ENCODE data around the gene EML4.

The EML4 gene

GRCh38 chr2:42297322-42297936 lies 128.3 kb downstream of the EML4 start:
- Histone ChIP-seq H3K9ac (ENCODE audit: low read length) (no peak overlapping the region), H3F3A (ENCODE audit: insufficient read depth, low read length) (0 out of 2 replicates have a peak, but pooled peaks cover 3% of the 10 kb centered on the region), H3K4me2 (ENCODE audit: low read depth, low read length) (peak overlapping the region; percentile 22), H3K4me1 (ENCODE audit: low read length) (peaks cover 31% of the 10 kb centered on the region), H3K4me3 (ENCODE audit: low read length) (no peak overlapping the region), H3K36me3 (replicated peaks; ENCODE audit: insufficient read depth, low read length) (peaks cover 12% of the 10 kb centered on the region; the same call in 1 of the 2 replicates), H3K27me3 (replicated peaks; ENCODE audit: insufficient read depth, low read length) (no peaks in the 10 kb centered on the region), H2AFZ (ENCODE audit: low read length) (no peak overlapping the region), H3K9me3 (replicated peaks; ENCODE audit: insufficient read depth, low read length) (no peaks in the 10 kb centered on the region), H3K79me2 (ENCODE audit: low read length) (0 out of 2 replicates have a peak, but pooled peaks cover 4% of the 10 kb centered on the region), H3K9me2 (replicated peaks; ENCODE audit: insufficient read depth, low read length) (no peaks in the 10 kb centered on the region), H4K20me1 (ENCODE audit: insufficient read depth, low read length) (no peaks in the 10 kb centered on the region), H3K27ac (ENCODE audit: low read length) (peak overlapping the region; percentile 8; the same call in 1 of the 2 replicates)
- DNase-seq, result peak; percentile 58
- TF ChIP-seq CTCF (IDR thresholded peaks at IDR 0.05; ENCODE audit: low read length) (no peak), EZH2phosphoT487 (IDR thresholded peaks at IDR 0.05; ENCODE audit: low read length) (no peak), EZH2 (optimal IDR thresholded peaks at IDR 0.05; ENCODE audit: low read depth, low read length) (no peak)

GRCh38 chr2:42298132-42298531 lies 129.0 kb downstream of the EML4 start:
- H3K9ac ChIP-seq (ENCODE audit: low read length), result no peak overlapping the region
- no peak overlapping the region for H3K4me2 ChIP-seq (ENCODE audit: low read depth, low read length)
- 0 out of 2 replicates have a peak, but pooled peaks cover 3% of the 10 kb centered on the region for H3F3A ChIP-seq (ENCODE audit: insufficient read depth, low read length)
- peaks cover 12% of the 10 kb centered on the region for H3K36me3 ChIP-seq (replicated peaks; ENCODE audit: insufficient read depth, low read length)
- H3K4me3 ChIP-seq (ENCODE audit: low read length), result no peak overlapping the region
- no peak overlapping the region for H2AFZ ChIP-seq (ENCODE audit: low read length)
- TF ChIP-seq EZH2 (optimal IDR thresholded peaks at IDR 0.05; ENCODE audit: low read depth, low read length) (no peak), EZH2phosphoT487 (IDR thresholded peaks at IDR 0.05; ENCODE audit: low read length) (no peak), CTCF (IDR thresholded peaks at IDR 0.05; ENCODE audit: low read length) (no peak)
- H3K27ac ChIP-seq (ENCODE audit: low read length), result no peak overlapping the region
- H3K79me2 ChIP-seq (ENCODE audit: low read length), result 0 out of 2 replicates have a peak, but pooled peaks cover 4% of the 10 kb centered on the region
- H3K4me1 ChIP-seq (ENCODE audit: low read length), result peaks cover 31% of the 10 kb centered on the region
- no peaks in the 10 kb centered on the region for H3K9me2 ChIP-seq (replicated peaks; ENCODE audit: insufficient read depth, low read length)
- no peaks in the 10 kb centered on the region for H3K27me3 ChIP-seq (replicated peaks; ENCODE audit: insufficient read depth, low read length)
- H4K20me1 ChIP-seq (ENCODE audit: insufficient read depth, low read length), result no peaks in the 10 kb centered on the region
- H3K9me3 ChIP-seq (replicated peaks; ENCODE audit: insufficient read depth, low read length), result no peaks in the 10 kb centered on the region
- DNase-seq, result no peak

GRCh38 chr2:42298996-42299754 lies 130.0 kb downstream of the EML4 start:
- Histone ChIP-seq H3K9ac (ENCODE audit: low read length) (no peak overlapping the region), H3K4me2 (ENCODE audit: low read depth, low read length) (no peak overlapping the region), H3K9me3 (replicated peaks; ENCODE audit: insufficient read depth, low read length) (no peaks in the 10 kb centered on the region), H3K4me1 (ENCODE audit: low read length) (peaks cover 31% of the 10 kb centered on the region), H3F3A (ENCODE audit: insufficient read depth, low read length) (0 out of 2 replicates have a peak, but pooled peaks cover 3% of the 10 kb centered on the region), H3K9me2 (replicated peaks; ENCODE audit: insufficient read depth, low read length) (no peaks in the 10 kb centered on the region), H3K4me3 (ENCODE audit: low read length) (no peak overlapping the region), H3K27ac (ENCODE audit: low read length) (no peak overlapping the region), H3K27me3 (replicated peaks; ENCODE audit: insufficient read depth, low read length) (no peaks in the 10 kb centered on the region), H3K79me2 (ENCODE audit: low read length) (0 out of 2 replicates have a peak, but pooled peaks cover 3% of the 10 kb centered on the region), H3K36me3 (replicated peaks; ENCODE audit: insufficient read depth, low read length) (peaks cover 8% of the 10 kb centered on the region), H4K20me1 (ENCODE audit: insufficient read depth, low read length) (no peaks in the 10 kb centered on the region), H2AFZ (ENCODE audit: low read length) (no peak overlapping the region)
- no peak for DNase-seq
- TF ChIP-seq EZH2phosphoT487 (IDR thresholded peaks at IDR 0.05; ENCODE audit: low read length) (no peak), CTCF (IDR thresholded peaks at IDR 0.05; ENCODE audit: low read length) (no peak), EZH2 (optimal IDR thresholded peaks at IDR 0.05; ENCODE audit: low read depth, low read length) (no peak)

All from MM.1S (cell line).